Kidney tubule cell (primary cell): ENCODE data around the gene GTPBP3.

Source experiments
- DNase-seq: peaks from one replicate; pipeline ENCODE4 v3.0.0-alpha.2; 2018; ENCODE audit warnings: low spot score

GTPBP3 gene

GRCh38 chr19:17385878-17386611 is 48.7 kb downstream of the GTPBP3 start:
- peak; percentile 53 for DNase-seq

- DNase-seq = no peak
Observed at GRCh38 chr19:17389288-17389687, 51.9 kb downstream of the GTPBP3 start.

- no peak for DNase-seq
Observed at GRCh38 chr19:17389957-17390664, 52.8 kb downstream of the GTPBP3 start.

- peak; percentile 87 for DNase-seq
Observed at GRCh38 chr19:17390665-17391370, 53.5 kb downstream of the GTPBP3 start.

DNA sequence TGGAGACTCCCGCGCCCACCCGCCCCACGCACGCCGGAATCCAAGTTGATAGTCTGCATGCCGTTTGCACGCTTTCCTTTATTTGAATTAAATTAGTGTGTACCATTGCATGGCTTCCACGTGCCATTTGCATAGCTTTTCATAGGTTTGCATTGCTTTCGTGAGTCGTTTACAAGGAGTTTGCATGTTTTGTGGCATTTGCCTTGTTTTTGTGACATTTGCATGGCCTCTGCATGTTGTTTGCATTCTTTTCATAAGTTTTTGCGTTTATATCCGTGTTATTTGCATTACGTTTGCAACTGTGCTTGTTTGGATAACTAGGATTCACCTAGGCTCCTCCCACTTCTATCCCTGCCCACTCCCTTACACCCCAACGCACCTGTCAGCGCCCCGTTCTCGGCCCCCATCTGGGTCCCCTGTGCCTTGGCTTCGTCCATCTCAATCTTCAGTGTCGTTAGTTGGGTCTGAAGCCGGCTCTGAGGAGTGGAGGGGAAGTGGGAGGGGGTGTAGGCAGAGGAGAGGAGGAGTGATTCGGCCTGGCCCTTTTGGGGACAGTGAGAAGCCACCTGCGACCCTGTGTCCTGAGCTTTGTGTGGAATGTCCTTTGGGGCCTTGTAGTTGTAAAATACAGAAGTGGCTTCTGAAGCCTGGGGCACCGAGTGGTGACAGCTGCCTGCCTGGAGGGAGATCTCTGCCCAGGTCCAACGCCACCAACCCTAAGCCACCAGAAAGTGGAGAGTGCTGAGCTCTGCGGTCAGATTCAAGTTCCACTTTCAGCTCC is 54.2 kb downstream of the GTPBP3 start:
- no peak for DNase-seq
